HTERT RPE-1 (cell line): ENCODE measurements around the gene RET.

Experiments used
- in situ Hi-C: fragments of 300-500 bp; cut with MboI; formaldehyde crosslinking; loops from 4 replicates; pipeline ENCODE4 v1.14.3; 2020; ENCODE audit warnings: low sequenced_read_pairs

The RET gene

DNA sequence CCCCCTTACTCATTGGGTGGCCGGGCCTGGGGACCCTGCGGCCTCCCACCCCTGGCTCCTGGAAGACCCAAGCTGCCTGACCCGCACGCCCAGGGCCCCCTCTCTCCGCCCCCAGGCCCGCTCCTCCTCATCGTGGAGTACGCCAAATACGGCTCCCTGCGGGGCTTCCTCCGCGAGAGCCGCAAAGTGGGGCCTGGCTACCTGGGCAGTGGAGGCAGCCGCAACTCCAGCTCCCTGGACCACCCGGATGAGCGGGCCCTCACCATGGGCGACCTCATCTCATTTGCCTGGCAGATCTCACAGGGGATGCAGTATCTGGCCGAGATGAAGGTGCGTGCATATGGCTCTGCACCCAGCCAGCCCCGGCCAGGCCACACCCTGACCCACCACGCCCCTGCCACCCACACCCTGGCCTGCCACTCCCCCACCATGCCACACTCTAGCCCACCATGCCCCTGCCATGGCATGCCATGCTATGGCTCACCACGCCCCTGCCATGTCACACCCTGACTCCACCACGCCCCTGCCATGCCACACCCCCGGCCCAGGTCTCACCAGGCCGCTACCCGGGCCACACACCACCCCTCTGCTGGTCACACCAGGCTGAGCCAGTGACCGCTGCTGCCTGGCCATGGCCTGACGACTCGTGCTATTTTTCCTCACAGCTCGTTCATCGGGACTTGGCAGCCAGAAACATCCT, 42.7 kb downstream of the RET start:
- in situ Hi-C loops = no loop called here

DNA sequence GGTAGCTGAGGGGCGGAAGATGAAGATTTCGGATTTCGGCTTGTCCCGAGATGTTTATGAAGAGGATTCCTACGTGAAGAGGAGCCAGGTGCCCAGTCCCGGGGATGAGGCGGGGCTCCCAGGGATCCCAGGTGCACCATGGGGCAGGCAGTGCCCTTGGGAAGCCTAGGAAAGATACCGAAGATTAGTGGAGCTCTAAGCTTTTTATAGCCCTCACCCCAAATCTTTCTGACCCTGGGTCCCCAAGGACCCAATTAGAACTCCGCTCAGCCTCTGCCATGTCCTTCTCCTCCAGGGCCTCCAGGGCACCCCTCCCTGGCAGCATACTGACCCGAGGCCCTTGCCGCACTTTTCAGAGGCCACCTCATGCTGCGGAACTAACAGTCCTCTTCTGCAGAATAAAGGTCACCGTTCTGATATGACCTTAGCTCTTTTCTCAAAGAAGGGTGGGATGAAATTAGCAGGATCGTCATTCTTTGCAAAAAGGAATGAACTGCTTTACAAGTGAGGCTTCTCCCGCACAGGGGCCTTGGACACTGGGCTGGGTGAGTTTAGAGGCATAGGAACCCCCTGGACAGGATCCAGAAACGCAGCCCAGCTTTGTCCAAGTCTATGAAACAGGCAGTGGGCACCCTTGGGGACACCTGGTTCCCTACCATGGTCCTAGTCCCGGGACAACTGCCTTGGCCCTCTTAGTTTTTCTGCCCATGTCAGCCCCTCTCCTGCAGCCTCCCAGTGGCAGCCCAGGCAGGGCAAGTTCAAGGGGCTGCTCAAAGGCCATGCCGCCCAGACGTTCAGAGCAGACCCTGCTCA, 43.5 kb downstream of the RET start:
- in situ Hi-C loops = no loop called here

DNA sequence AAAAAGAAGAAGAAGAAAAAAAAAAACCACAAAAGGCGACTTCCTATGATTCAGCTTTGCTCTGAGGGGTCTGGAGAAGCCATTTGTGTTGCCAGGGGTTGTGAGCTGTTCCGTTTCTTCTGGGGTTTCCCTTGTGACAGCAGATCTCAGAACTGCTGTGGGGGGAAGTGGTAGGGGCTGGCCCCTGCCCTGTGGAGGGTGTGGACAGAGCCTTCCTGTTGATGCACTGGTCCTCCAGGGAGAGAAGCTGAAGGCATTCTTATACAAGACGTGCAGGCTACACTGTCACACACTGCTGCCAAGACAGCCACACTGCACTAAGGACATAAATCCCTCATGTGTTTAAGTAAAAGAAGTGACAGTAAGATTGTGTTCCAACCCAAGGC, 44.1 kb downstream of the RET start:
- in situ Hi-C loops = no loop called here

DNA sequence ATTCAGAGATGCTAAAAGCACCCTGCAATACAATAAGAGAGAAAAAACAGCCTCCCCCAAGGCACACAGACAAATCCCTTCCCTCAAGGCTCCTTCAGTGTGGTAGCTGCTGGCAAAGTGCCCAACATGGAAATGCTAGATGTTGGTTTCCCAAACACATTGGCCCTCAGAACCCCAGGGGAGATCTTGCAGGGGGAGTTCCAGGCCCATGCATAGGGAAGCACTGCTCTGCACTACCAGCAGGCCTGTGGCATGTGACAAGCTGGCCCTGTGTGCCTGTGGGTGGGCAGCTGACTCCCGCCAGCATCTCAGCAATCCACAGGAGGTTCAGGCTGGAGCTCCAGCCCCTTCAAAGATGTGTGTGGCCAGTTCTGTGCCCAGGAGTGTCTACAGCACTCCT, 44.6 kb downstream of the RET start:
- in situ Hi-C loops = no loop called here

DNA sequence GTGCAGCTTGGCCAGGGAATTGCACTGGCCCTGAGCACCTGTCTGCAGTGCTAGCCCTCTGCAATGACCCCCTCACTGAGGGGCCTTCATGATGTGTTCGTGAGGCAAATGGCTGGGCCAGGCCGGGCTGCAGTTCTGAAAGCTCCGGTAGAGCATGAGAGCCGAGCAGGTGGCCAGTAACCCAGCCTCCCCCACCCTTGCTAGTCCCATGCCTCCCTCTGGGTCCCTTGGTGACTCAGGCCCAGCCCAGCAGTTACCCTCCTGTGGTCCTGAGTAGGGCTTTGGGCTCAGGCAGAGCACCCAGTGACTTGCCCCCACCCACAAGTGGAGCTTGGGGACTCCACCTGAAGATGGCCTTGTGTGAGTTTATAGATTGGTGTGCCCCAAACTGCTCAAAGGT, 45.2 kb downstream of the RET start:
- in situ Hi-C loops = no loop called here

DNA sequence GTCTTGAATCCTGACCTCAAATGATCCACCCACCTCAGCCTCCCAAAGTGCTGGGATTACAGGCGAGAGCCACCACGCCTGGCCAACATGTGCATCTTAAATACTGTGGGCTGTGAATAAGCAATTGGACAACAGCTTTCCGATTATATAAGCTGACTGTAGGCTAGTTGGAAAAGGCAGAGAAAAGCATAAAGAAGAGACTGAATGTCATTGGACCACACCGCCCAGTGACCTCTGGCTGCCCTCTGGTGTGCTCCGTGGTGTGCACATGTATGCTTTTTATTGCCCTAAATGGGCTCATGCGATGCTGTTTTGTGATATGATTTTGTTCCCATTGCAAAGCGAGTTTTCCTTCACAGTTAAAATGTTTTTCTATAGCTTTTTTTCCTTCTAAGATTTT, 46.0 kb downstream of the RET start:
- in situ Hi-C loops = no loop called here

DNA sequence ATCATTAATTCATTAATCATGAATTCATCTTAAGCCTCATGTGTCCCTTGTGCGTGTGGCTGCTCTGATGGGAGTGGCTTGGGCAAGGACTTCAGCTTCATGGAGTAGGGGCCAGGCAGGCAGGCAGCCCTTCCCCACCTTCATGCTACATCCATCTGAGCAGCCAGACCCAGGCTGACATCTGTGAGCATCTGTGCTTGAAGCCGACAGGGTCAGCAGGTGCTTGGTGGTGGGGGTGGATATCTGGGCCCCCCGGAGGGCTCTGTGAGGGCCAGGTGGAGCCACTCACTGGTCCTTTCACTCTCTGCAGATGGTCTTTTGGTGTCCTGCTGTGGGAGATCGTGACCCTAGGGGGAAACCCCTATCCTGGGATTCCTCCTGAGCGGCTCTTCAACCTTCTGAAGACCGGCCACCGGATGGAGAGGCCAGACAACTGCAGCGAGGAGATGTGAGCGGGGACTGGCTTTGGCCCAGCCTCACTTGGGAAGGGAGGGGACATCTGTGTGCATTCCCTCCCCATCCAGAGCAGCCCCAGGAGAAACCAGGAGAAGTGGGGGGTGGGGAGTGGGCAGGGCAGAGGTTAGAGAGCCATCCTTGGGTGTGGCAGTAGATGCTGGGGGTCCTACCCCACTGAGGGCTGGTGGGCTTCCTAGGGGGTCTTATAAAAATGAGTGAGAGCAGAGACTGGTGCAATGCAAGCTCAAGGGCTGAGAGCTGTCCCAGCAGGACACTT, 46.7 kb downstream of the RET start:
- in situ Hi-C loops = no loop called here

DNA sequence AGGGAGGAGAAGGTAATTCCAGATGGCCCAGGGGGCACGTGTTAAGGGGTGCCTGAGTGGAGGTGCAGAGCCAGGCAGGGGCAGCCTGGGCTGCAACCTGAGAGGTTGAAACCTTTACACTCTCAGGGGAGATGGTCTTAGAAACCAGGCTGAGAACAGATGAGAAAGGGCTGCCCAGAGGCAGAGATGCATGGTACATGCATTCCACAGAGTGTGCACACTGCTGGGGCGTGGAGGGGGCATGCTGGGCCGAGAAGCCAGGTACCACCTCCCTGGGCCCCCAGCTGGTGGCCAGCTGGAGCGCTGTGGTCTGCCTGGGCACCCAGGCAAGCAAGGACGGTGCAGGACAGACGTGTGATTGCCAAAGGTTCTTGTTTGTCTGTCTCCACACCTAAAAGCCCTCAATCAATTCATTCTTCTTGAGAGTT, 47.2 kb downstream of the RET start:
- in situ Hi-C loops = no loop called here

DNA sequence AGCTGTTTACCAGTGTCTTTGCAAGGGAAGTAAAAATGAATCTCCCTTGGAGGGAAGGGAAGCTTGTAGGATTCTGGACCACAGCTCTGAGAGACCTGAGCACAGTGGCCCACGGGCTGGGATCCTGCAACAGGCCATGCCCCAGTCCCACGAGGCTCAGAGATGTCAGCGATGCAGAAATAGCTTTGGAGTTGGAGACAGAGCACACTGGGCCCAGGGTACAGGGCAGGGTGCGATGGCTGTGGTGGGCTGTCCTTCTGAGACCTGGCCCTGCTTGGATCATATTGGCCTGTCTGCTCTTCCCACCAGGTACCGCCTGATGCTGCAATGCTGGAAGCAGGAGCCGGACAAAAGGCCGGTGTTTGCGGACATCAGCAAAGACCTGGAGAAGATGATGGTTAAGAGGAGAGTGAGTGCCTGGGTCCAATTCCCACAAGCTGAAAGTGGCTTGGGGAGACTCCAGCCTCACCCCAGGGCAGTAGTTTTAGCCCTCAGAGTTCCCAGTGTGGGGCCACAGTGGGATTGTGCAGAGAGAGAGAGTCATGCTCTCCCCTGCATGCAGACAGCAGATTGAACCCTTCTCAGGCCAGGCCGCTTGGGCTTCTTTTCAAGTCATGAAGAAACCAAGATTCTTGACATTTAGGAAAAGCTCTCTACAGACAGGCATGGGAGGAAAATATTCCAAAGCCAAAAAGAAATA, 47.9 kb downstream of the RET start:
- in situ Hi-C loops = no loop called here

DNA sequence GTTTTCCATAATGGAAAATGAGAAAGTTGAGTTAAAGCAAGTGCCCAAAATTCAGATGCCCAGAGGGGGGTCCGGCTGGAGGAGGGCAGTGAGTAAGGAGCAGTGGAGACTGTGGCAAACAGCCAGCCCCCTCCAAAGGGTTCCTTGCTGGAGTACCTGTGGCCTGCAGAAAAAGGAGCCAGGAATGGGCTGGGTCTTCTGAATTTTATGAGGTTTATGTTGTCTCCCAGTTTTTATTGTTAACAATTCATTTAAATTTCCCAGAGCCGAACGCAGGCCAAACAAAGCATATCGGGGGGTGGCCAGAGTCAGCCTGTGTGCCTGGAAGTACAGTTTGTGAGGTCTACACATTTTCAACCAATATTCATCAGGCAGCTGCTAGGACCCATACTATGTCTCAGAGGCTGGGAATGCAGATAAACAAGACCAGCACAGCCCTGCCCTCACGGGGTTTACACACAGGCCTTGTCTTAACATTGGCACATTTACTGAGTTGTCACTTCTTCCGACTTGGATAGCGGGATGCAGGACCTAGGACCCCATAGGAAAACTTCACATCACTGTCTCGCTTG, 48.5 kb downstream of the RET start:
- in situ Hi-C loops = no loop called here

DNA sequence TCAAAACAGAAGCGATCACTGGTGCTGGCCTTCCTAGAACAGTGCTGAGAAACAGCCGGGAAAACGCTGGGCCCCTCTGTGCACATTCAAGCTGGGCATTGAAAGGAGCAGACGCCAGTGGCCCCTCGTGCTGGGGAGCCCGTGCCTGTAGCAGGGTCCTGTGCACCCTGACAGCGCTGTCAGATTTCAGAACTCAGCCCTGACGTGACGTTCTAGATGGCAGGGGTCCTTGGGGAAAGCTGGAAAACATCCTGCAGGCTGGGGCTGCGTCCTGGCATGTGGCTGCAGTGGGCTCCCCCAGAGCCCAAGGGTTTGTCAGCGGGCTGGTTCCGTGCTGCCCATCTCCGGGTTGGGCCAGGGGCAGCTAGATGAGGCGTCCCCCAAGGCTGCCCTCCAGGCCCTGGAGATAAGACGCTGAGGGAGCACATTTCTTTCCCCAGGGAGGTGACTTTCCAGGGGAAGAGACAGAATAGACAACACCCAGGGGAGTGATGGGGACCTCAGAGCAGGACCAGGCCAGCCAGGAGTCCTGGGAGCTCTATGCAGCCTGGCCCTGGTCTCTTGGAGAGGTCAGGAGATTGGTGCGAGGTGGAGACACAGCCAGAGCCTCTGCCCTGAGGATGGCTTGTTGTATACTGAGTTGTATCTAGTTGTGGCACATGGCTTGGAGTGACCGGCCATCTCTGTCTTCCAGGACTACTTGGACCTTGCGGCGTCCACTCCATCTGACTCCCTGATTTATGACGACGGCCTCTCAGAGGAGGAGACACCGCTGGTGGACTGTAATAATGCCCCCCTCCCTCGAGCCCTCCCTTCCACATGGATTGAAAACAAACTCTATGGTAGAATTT, 49.2 kb downstream of the RET start:
- in situ Hi-C loops = no loop called here

DNA sequence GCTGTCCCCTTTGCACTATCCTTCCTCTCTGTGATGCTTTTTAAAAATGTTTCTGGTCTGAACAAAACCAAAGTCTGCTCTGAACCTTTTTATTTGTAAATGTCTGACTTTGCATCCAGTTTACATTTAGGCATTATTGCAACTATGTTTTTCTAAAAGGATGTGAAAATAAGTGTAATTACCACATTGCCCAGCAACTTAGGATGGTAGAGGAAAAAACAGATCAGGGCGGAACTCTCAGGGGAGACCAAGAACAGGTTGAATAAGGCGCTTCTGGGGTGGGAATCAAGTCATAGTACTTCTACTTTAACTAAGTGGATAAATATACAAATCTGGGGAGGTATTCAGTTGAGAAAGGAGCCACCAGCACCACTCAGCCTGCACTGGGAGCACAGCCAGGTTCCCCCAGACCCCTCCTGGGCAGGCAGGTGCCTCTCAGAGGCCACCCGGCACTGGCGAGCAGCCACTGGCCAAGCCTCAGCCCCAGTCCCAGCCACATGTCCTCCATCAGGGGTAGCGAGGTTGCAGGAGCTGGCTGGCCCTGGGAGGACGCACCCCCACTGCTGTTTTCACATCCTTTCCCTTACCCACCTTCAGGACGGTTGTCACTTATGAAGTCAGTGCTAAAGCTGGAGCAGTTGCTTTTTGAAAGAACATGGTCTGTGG, 50.0 kb downstream of the RET start:
- in situ Hi-C loops = no loop called here

DNA sequence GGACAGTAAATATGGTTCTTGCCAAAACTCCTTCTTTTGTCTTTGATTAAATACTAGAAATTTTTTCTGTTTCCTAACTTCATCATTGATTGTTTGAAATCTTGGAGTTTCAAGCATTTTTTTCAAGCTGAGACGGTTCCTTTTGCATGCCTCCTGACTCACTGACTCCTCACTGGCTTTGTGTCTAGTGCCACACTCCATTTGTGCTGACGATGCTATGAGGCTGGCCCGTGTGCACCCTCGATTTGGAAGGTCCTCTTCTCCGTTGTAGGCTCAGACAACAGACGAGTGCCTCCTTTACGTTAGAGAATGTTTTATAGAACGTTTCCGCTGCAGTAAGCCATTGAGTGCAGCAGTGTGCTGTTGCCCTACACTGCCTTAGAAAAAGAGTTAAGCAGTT, 50.6 kb downstream of the RET start:
- in situ Hi-C loops = no loop called here

DNA sequence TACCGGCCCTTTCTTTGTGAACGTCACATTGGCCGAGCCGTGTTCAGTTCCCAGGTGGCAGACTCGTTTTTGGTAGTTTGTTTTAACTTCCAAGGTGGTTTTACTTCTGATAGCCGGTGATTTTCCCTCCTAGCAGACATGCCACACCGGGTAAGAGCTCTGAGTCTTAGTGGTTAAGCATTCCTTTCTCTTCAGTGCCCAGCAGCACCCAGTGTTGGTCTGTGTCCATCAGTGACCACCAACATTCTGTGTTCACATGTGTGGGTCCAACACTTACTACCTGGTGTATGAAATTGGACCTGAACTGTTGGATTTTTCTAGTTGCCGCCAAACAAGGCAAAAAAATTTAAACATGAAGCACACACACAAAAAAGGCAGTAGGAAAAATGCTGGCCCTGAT, 51.5 kb downstream of the RET start:
- in situ Hi-C loops = no loop called here

DNA sequence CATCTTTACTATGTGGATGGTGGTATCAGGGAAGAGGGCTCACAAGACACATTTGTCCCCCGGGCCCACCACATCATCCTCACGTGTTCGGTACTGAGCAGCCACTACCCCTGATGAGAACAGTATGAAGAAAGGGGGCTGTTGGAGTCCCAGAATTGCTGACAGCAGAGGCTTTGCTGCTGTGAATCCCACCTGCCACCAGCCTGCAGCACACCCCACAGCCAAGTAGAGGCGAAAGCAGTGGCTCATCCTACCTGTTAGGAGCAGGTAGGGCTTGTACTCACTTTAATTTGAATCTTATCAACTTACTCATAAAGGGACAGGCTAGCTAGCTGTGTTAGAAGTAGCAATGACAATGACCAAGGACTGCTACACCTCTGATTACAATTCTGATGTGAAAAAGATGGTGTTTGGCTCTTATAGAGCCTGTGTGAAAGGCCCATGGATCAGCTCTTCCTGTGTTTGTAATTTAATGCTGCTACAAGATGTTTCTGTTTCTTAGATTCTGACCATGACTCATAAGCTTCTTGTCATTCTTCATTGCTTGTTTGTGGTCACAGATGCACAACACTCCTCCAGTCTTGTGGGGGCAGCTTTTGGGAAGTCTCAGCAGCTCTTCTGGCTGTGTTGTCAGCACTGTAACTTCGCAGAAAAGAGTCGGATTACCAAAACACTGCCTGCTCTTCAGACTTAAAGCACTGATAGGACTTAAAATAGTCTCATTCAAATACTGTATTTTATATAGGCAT, 52.3 kb downstream of the RET start:
- in situ Hi-C loops = no loop called here

DNA sequence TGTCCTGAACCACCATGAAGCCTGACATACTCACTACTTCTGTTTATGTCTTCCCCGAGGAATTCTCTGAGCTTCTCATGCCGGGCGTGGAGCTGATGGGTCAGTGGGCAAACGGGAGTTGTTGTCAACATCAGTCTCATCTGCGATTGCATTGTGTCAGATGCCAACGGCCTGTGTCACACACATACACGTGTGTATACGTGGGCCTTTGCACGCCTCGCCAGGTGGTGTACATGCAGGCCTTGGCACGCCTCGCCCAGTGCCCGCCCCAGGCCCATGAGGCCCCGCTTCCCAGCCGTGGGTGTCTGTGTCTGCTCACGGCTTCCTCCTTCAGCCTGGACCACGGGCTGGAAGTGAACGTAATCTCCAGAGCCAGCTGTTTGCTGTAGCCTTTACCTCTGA, 53.9 kb downstream of the RET start:
- in situ Hi-C loops = no loop called here

DNA sequence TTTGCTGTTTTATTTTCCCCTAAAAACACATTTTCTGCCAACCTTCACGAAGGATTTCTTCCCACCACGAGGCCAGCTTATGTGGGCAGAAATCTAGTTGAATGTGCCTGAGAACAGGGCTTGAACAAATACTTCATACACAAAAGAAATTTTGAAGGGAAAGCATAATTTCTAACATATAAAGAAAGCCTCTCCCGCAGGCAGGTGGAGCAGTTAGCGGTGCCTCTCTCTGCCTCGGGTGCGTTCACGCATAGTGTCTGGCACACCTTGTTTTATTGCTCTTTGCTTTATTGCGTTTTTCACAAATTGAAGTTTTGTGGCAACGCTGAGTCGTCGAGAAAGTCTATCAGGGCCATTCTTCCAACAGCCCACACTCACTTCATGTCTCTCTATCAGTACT, 54.4 kb downstream of the RET start:
- in situ Hi-C loops = no loop called here

DNA sequence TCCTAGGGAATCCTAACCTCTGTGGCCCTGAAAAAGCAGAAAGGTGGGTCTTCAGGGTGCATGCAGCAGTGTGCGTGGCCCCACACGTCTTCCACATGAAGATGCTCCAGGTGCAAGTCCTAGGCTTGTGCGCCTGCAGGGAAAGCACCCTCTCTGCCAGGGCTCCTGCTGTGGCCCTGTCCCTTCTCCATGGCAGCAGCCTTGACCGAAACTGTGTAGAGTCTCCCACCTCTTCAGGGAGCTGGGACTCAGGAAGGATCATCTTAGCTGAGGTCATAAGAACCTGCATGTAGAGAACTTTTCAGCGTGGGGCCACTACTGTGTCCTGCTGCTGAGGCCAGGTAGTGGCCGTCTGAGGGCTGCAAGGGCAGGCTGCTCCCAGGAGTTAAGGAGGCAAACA, 55.0 kb downstream of the RET start:
- in situ Hi-C loops = no loop called here
